ENCODE measurements around the gene SLC35D1.

SLC35D1 gene

GRCh38 chr1:67044631-67045270, 9.2 kb downstream of the SLC35D1 start:
- no peak for DNase-seq (ENCODE audit: low spot score)

- DNase-seq (ENCODE audit: low spot score), result no peak
These were observed 10.6 kb downstream of the SLC35D1 start for GRCh38 chr1:67043366-67043765.

GRCh38 chr1:67041841-67042503, 12.0 kb downstream of the SLC35D1 start:
- DNase-seq (ENCODE audit: low spot score), result no peak

GRCh38 chr1:67040405-67040804, 13.5 kb downstream of the SLC35D1 start:
- no peak for DNase-seq (ENCODE audit: low spot score)

- no peak for DNase-seq (ENCODE audit: low spot score)
These were observed 22.1 kb downstream of the SLC35D1 start for GRCh38 chr1:67031859-67032247.

- no peak for DNase-seq (ENCODE audit: low spot score)
These were observed 22.7 kb downstream of the SLC35D1 start for GRCh38 chr1:67031121-67031858.

GRCh38 chr1:67029472-67029871, 24.5 kb downstream of the SLC35D1 start:
- no peak for DNase-seq (ENCODE audit: low spot score)

GRCh38 chr1:67020765-67021164, 33.2 kb downstream of the SLC35D1 start:
- DNase-seq (ENCODE audit: low spot score), result no peak

GRCh38 chr1:67020304-67020703, 33.6 kb downstream of the SLC35D1 start:
- DNase-seq (ENCODE audit: low spot score), result no peak

GRCh38 chr1:67019600-67020136, 34.3 kb downstream of the SLC35D1 start:
- no peak for DNase-seq (ENCODE audit: low spot score)

GRCh38 chr1:67019121-67019520, 34.8 kb downstream of the SLC35D1 start:
- no peak for DNase-seq (ENCODE audit: low spot score)

- DNase-seq (ENCODE audit: low spot score), result no peak
These were observed 35.4 kb downstream of the SLC35D1 start for GRCh38 chr1:67018574-67018973.

- DNase-seq (ENCODE audit: low spot score), result no peak
These were observed 40.4 kb downstream of the SLC35D1 start for GRCh38 chr1:67013573-67013972.

GRCh38 chr1:67009792-67010191, 44.2 kb downstream of the SLC35D1 start:
- no peak for DNase-seq (ENCODE audit: low spot score)

GRCh38 chr1:67005068-67005467, 48.9 kb downstream of the SLC35D1 start:
- no peak for DNase-seq (ENCODE audit: low spot score)

GRCh38 chr1:67004176-67004575, 49.8 kb downstream of the SLC35D1 start:
- no peak for DNase-seq (ENCODE audit: low spot score)

GRCh38 chr1:67001682-67002425, 52.1 kb downstream of the SLC35D1 start:
- DNase-seq (ENCODE audit: low spot score), result no peak

- no peak for DNase-seq (ENCODE audit: low spot score)
These were observed 54.1 kb downstream of the SLC35D1 start for GRCh38 chr1:66999640-67000400.

- DNase-seq (ENCODE audit: low spot score), result no peak
These were observed 55.0 kb downstream of the SLC35D1 start for GRCh38 chr1:66998972-66999371.

GRCh38 chr1:66996018-66996682, 57.8 kb downstream of the SLC35D1 start:
- peak; percentile 19 for DNase-seq (ENCODE audit: low spot score)

- DNase-seq (ENCODE audit: low spot score), result no peak
These were observed 60.9 kb downstream of the SLC35D1 start for GRCh38 chr1:66993076-66993475.

Measured in HuH-7 (cell line).